Suppressor macrophage treated with lipopolysaccharide for 4 hours (primary cell): ENCODE measurements around the gene NDFIP2.

Experiments used
- DNase-seq: peaks from one replicate; pipeline ENCODE4 v3.0.0-alpha.2; 2020

Gene NDFIP2

DNA sequence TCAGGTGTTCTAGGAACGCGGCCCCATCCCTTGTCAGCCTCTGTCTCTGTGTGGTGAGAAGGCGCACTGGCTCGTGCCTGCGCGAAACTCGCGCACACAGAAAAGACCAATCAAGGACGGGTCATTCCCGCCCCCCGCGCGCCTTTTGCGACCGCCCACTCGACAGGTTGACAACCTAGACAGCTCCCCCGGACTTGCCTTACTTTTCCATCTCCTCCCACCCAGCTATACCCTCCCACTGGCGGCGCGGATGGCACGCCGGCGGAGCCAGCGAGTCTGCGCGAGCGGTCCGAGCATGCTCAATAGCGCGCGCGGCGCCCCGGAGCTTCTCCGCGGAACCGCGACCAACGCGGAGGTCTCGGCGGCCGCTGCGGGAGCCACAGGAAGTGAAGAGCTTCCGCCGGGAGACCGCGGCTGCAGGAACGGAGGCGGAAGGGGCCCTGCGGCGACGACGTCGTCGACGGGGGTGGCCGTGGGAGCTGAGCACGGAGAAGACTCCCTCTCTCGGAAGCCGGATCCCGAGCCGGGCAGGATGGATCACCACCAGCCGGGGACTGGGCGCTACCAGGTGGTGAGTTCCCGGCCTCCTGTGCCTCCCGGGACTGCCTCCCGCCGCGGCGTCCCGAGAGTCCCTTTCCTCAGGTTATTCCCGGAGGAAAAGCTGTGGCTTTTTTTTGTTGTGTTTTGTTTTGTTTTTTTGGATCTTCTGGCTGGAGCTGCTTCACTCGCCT, at the start of gene NDFIP2:
NDFIP2 (plus strand) TSS at position 202 of the 731 bp plus-strand sequence; CDS start at position 251, 49 bp downstream.
- DNase-seq: peak; percentile 68

GRCh38 chr13:79432086-79432485, 48.9 kb upstream of the NDFIP2 start:
- DNase-seq: no peak

DNA sequence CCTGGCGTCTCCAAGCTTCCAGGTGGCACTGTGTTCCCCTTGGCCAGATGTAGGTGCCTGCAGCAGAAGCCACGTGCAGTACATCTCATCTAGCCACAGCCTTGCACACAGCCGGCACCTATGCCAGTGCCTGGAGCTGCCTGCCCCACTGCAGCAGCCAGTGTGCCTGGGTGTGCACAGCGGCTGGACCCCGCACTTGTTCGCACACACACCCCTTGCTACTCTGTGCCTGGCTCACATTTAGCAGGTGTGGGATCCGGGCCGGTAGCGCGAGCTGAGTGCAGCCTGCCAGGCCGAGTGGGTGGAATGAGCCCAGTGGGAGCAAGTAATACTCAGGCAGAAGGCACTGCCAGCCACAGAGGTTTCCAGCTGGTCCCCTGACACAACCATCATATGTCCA, 48.0 kb upstream of the NDFIP2 start:
- DNase-seq: no peak

DNA sequence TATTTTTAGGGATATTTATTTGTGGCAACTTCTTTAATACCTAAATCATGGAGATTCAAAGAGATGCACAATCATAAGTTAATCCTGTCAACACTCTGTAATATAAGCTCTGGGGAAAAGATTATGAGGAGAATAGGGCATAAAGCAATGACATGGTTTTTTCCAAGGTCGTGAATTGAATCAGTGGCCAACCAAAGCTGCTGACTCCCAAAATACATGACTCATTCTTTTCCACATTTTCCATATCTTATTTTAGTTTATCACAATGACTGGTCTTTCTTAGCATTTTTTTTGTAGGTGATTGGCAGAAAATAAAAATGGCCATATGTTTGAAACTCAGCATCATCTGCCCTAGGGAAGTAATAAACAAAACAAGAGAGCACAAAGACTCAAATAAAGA, 46.4 kb upstream of the NDFIP2 start:
- DNase-seq: no peak

DNA sequence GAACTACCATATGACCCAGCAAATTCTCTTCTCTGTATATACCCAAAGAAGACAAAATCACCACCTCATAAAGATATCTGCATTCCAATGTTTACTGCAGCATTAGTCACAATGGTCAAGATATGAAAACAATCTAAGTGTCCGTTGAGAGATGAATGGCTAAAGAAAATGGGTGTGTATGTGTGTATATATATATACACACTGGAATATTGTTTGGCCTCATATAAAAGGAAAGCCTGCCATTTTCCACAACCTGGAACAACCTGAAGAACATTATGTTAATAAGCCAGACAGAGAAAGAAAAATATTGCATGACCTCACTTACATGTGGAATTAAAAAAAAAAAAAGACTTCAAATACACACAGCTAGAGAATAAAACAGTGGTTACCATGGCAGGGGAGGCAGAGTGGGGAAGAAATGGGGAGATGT, 45.4 kb upstream of the NDFIP2 start:
- no peak for DNase-seq

- no peak for DNase-seq
These were observed 41.7 kb upstream of the NDFIP2 start for GRCh38 chr13:79439275-79439674.

GRCh38 chr13:79440958-79441528, 39.9 kb upstream of the NDFIP2 start:
- DNase-seq: no peak

- no peak for DNase-seq
These were observed 38.7 kb upstream of the NDFIP2 start for GRCh38 chr13:79442221-79442620.

DNA sequence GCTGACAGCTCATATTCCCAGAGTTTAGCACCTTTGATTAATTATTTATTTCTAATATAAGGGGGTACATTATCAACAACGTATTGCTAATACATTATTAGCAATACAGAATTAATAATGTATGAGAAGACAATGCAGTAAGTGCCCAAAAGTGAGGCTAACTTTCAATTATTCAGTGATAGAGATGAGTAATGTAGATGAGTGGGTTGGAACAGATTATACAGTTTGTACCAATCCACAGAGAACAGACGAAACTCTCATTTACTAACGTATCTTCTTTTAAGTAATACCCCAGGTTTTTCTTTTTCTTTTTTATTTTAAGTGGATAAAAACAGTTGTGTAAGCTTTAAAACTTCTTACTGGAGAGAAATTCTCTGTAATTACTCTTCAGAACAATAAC, 38.2 kb upstream of the NDFIP2 start:
- no peak for DNase-seq

DNA sequence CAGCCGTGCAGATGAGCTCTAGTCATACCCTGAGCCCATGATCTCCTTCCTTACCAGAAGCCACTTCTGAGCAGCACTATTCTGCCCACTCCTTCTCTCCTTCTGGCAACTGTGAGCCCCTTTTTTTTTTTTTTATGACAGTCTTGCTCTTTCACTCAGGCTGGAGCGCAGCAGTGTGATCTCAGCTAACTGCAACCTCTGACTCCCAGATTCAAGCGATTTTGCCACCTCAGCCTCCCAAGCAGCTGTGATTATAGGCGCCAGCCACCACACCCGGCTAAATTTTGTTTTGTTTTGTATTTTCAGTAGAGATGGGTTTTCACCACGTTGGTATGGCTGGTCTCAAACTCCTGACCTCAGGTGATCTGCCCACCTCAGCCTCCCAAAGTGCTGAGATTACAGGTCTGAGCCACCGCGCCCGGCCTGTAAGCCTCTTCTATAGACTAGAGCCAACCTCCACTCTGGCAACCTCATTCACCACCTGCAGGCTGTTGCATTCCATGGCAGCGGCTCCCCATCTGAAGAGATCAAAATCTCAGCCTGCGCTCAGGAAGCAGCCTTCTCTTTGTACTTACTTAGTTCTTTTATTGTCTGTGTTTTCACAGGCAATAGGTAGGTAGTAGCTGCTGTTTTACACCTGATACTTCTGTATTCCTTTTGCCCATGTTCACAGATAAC, 34.8 kb upstream of the NDFIP2 start:
- DNase-seq: no peak

- DNase-seq: no peak
These were observed 33.8 kb upstream of the NDFIP2 start for GRCh38 chr13:79447141-79447540.

DNA sequence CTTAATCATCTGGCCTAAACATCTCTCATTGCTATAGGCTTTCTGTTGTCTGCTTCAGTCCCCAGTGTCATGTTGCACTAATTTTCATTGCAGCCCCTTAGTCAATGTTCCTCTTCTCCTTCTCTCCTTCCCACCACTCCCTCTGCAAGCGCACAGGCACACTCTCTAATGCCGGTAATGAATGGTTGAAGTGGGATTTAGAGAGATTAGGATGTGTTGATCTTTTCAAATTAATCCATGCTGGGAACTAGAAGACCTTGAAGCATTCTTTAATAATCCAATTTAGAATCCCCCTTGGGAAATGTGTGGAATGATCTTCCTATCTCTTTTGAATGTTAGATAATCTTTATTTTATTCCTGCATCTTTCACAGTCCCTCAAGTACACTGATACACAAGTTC, 33.2 kb upstream of the NDFIP2 start:
- no peak for DNase-seq

DNA sequence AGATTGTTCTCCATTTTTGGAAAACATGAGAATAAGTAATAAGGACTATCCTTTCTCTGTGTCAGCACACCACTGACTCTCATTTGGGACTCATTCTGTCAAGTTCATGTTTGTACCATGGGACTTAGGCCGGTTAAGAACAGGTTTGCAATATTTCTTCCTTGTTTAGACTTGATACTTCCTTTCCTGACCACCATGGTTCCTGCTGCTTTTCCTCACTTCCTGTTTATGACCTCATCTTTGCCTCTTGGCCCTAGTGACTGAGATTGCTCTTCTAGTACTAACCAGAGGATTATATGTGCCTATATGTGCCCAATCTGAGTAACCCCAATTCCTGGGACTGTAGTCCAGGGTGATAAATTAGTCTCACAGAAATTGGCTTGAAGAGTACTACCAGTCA, 32.5 kb upstream of the NDFIP2 start:
- DNase-seq: peak; percentile 45

DNA sequence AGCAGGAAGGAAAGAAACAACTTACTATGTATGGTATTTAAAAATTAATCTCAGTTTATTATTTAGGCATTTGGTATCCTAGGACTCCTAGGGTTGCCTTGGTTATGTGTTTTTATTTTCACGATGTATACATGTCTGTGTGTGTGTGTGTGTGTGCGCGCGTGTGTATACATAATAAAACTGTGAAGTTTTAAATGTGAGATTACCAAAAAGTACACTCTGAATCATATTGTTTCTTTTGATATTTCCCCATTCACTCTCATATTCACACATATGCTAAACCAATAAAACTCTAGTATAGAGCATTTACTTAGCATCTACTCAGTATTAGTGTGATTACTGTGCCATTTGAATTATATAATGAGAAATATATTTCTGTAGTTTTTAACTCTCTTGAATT, 30.8 kb upstream of the NDFIP2 start:
- DNase-seq: no peak

GRCh38 chr13:79451500-79451962, 29.4 kb upstream of the NDFIP2 start:
- peak; percentile 91 for DNase-seq

DNA sequence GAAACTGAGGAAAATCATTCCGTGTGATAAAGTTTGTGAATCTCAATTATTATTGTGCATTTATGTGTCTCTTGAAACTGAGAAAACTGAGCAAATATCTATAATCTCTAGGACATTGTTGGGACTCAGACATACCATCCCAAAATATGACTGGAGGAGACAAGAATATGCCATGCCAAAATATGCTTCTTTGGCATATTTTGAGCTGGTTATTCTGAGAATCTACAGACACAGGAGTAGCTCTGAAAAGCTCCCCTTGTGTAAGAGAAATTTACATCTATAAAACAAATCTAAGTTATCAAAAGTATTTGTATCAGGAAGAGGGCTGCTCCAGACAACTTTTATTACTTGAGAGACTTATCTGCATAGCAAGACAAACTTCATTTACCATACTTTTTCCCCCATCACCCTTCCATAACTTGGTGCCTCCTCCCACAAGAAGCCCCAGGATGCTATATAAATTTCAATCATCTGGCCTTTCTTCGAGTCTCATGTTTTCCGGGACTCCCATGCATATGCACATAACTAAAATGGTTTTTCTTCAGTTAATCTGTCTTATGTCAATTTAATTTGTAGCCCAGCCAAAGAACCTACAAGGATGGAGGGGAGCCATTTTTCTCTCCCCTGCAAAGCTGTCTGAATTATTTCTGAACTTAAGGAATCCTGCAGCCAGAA, 28.6 kb upstream of the NDFIP2 start:
- DNase-seq: no peak

DNA sequence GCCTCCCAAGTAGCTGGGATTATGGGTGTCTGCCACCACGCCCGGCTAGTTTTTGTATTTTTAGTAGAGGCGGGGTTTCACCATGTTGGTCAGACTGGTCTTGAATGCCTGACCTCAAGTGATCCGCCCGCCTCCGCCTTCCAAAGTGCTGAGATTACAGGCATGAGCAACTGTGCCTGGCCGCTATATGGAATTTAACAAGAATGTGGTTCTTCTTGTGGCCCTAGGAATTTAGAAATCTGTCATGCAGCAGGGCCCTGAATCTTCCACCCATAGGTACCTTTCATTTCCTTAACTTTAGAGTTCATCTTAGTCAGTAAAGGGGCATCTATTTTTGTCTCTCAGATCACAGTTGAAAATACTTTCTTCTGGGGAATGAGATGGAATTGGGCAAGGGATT, 25.6 kb upstream of the NDFIP2 start:
- DNase-seq: no peak

GRCh38 chr13:79456051-79456450, 24.9 kb upstream of the NDFIP2 start:
- no peak for DNase-seq

DNA sequence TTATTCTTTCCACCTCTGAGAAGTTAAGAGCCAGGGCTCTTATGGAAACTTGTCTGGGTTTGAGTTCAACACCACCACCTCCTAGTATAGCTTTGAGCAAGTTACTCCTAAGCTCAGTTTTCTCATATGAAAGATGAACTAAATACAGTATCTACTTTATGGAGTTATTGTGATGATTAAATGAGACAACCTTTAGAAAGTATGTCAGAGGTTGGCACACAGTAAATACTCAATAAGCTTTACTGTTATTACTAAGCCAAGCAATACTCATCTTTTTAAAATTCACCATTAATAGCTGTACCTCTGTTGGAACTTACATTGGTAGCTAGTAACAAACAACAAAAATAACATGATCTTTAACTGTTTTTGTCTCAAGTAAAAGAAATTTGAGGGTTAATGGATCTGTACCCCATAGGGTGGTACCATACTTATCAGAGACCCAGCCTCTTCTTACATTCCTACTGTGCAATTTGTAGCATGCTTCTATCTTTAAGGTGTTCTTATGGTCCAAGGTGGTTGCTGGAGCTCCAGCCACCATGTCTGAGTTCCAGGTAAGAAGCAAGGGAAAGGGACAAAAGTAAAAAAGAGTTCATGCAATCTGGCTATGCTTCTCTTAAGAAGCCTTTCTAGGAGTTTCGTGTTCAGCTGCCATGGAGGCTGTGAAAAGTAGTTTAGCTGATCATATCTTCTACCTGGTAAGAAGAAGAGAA, 24.1 kb upstream of the NDFIP2 start:
- no peak for DNase-seq

- no peak for DNase-seq
These were observed 23.6 kb upstream of the NDFIP2 start for GRCh38 chr13:79457390-79457789.

- peak; percentile 13 for DNase-seq
These were observed 23.0 kb upstream of the NDFIP2 start for GRCh38 chr13:79457948-79458347.

GRCh38 chr13:79458436-79458835, 22.5 kb upstream of the NDFIP2 start:
- DNase-seq: no peak

GRCh38 chr13:79459906-79460305, 21.0 kb upstream of the NDFIP2 start:
- DNase-seq: no peak
